Activated CD8-positive, alpha-beta memory T cell treated with anti-CD3 and anti-CD28 coated beads, Interleukin-2, amount 50 U/mL, for 1 hour (primary cell): Measurements from ENCODE around the gene SSPN.

Experiments
- DNase-seq: peaks from one replicate; pipeline ENCODE4 v3.0.0-alpha.2; 2020; ENCODE audit errors: extremely low read depth

The SSPN gene, protein sequence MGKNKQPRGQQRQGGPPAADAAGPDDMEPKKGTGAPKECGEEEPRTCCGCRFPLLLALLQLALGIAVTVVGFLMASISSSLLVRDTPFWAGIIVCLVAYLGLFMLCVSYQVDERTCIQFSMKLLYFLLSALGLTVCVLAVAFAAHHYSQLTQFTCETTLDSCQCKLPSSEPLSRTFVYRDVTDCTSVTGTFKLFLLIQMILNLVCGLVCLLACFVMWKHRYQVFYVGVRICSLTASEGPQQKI

GRCh38 chr12:26195250-26195640 lies at the start of gene SSPN:
Gene SSPN, plus strand, starts transcription at chr12:26195573. Its CDS starts 100 bp downstream, at chr12:26195673.
- DNase-seq, result no peak

DNA sequence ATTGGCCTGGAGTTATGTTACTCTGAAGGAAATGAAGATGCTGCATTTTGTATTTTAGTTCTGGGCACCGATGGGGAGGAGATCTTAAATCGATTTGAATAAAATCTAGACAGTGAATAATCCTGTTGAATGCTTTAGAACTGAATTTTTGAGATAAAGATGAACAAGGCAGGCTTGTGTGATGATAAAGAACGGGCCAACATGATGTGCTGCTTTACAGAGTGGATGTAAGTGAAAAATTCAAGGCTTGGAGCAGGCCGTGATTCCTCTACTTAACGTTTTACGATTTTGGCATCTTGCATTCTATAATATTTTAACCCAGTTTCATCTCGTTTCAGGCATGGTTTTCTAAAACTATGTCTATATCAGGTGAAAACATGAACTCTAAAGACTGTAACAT lies 47.1 kb upstream of the SSPN start:
- DNase-seq, result no peak

DNA sequence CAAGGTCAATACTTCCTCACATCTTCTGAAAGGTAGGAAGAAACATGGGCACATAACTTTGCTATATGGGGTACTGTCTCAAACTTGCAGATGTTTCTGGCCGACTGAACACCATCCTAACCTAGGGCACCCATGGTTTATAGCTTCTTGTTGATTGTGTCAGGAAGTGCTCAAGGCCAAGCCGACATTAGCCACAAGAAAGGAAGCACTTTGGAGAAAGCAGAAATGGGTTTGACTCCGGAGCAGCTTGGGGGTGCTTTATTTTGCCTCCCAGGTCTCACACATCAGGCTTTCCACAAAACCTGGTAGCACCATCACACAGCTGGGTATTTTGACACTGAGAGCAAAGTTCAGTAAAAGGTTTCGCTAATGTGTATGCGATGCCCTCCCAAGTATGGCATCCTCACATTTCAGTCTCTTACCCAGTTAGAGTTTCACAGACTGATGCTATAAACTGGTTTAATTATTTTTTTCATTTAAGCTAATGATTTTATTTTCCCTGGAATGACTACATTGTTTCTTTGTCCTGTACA lies 45.3 kb upstream of the SSPN start:
- no peak for DNase-seq

- DNase-seq, result no peak
Observed at GRCh38 chr12:26150736-26151450, 44.5 kb upstream of the SSPN start.

GRCh38 chr12:26152507-26153102 lies 42.8 kb upstream of the SSPN start:
- DNase-seq, result no peak

- no peak for DNase-seq
Observed at GRCh38 chr12:26153421-26154154, 41.8 kb upstream of the SSPN start.

GRCh38 chr12:26156201-26156871 lies 39.0 kb upstream of the SSPN start:
- DNase-seq, result no peak

DNA sequence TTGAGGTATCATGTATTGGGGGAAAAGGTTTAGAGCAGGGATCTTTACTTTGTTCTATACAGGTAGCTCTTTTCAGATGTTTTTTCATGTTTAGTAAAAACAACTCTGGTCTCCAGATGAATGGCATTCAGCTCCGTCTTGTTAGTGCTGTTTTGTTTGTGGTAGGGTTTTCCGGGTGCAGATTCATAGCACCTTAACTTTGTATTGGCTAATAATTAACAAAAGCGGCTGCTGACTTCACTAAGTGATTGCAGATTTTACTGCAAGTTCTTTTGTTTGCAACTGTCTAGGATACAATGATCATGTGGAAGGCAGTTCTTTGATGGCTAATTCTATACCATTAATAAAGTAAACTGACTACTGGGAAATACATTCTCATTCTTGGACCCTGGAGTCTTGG lies 38.4 kb upstream of the SSPN start:
- DNase-seq, result no peak

GRCh38 chr12:26158078-26158764 lies 37.2 kb upstream of the SSPN start:
- no peak for DNase-seq

DNA sequence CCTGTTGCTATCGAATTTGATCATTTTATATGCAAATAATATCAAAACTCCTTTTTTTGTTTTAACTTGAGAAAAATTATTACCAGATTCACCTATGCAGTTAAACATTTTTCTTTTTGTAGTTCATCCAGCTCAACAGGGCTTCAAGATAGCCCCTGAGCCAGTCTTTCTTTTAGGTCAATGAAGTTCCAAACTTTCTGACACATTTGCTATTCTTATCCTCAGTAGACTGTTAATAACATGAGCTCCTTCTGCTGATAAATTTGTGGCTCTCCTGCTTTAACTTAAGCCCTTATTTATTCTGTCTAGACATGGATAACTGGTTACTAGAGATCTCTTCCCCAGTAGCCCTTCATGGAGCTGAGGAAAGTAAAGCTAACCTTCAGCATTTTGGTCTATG lies 33.2 kb upstream of the SSPN start:
- DNase-seq, result no peak

- DNase-seq, result no peak
Observed at GRCh38 chr12:26162905-26163304, 32.5 kb upstream of the SSPN start.

- no peak for DNase-seq
Observed at GRCh38 chr12:26164118-26164517, 31.3 kb upstream of the SSPN start.

- DNase-seq, result no peak
Observed at GRCh38 chr12:26172013-26172412, 23.4 kb upstream of the SSPN start.

DNA sequence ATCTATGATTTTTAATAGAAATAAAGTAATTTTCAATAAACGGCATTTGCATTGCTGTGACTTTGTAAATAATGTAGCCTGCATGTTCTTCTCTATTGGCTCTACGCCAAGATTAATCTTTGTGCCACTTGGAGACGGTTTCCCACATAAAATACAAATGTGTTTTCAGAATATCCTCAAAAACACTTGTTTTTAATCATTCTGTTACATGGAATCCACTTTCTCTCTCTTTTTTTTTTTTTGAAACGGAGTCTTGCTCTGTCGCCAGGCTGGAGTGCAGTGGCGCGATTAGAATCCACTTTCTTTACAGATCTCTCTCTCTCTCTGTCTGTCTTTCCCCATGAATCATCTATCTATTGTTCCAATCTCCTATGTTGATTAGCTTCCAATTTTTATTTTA lies 22.8 kb upstream of the SSPN start:
- no peak for DNase-seq

- DNase-seq, result no peak
Observed at GRCh38 chr12:26172946-26173552, 22.3 kb upstream of the SSPN start.

DNA sequence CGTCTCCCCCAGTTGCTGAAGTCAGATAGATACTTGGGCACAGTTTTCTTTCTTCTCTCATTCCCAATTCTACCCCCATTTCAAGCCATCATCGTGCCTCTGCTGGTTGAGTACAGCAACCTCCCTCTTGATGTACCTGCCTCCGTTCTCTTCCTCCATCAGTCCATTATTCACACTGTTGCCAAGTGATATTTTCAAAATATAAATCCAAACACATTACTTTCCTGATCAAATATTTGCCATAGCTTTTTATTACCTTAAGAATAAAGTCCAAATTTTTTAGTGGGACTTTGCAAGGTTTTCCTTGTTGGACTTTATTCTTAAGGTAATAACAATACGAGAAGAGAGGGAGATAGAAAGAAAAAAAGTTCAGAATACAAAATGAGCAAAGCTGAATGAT lies 18.6 kb upstream of the SSPN start:
- DNase-seq, result no peak

DNA sequence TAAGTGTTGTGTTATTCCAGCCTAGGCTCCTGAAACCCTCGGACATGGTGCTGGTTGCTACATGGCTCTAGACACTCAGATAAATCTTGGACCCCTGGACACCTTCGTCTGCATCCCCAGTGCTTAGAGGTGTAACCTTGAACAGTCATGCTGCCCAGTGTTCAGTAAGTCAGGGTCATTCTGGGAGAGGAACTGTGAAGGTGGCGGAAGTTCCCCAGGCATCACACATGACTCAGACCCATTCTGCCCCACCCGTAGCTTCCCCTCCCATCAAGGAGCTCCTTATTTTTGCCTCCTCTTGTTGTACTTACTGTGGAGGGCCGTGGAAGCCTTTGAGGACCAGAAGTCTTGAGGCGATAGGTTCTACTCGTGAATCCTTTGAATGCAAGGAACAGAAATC lies 18.1 kb upstream of the SSPN start:
- DNase-seq, result no peak

GRCh38 chr12:26179826-26180225 lies 15.5 kb upstream of the SSPN start:
- no peak for DNase-seq

DNA sequence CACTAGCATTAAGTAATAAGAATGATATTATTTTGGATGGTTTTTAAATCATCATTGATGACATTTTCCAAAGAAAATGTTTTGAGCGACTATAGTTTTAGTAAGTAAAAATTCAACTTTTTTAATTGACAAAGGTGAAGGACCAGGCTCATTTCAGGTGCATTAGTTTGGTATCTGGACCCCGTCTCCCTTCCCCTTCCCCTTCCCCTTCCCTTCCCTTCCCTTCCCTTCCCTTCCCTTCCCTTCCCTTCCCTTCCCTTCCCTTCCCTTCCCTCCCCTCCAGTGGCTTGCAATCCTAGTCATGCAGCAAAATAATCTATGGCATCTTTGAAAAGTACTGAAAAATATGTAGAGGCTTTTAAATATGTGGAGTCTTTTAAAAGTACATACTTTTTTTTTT lies 13.0 kb upstream of the SSPN start:
- no peak for DNase-seq

DNA sequence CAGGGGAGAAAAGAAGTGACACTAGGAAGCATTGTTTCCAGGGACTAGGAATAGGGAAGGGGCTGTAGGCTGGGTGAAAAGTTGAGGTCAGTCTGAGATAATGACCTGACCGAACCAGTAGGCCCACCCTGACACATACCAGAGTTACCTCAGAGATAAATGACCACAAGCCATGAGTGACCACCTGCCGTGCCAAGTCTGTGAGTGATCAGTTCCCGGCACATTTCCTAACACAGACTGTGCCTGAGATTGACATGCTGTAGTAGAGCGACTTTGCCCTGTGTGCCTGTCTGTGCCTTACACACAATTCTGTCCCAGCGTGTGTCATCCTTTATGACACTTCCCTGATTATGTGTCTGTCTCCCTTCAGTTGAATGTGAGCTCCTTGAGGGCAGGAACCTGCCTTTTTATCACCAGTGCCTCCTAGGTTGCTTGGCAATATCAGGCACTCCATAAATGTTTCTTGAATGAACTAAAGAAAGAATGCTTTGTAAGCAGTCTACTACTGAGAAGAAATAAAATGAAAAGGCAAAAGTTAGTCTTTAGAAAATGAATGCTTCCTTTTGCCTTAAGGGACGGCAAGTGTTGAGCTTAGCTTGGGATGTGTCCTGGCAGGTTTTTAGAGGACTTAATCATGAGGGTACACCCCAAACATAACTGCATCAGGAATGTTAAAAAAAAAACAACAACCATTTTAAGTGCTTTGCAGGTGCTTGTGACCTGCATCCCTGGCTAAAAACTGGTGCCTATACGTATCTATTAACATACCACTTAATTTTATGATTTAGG lies 9.6 kb upstream of the SSPN start:
- no peak for DNase-seq
